GM12878 (cell line): ENCODE measurements around the gene COL8A2. TPM values are rescaled to one million over a fixed set of nuclear protein-coding genes. Genes with fewer than 3 reads are reported as not detected.

Experiments used
- ATAC-seq: fragments of 200-7000 bp; cut with Tn5 transposase; 3 replicates; pipeline ENCODE4 v1.9.1; 2020; ENCODE audit warnings: mild to moderate bottlenecking, moderate library complexity
- BruUV-seq: library from RNA; stranded (reverse); fragments of 400-500 nt; replicated peaks from 2 replicates; lab custom pipeline; 2021; lab: Mats Ljungman, UMichigan
- CTCF ChIA-PET: fragments of 300-600 bp; sonication (Branson Sonifier 250); formaldehyde crosslinking; extraction: SDS; loops from one replicate; lab custom pipeline; 2021; ENCODE audit warnings: inconsistent platforms; lab: Yijun Ruan, JAX
- POLR2A ChIA-PET: fragments of 350-600 bp; formaldehyde crosslinking; extraction: SDS; loops from one replicate; lab custom pipeline; 2021; ENCODE audit warnings: inconsistent platforms; lab: Charles Lee
- RAD21 ChIA-PET: fragments of 300-600 bp; sonication (Branson Sonifier 250); formaldehyde crosslinking; loops from one replicate; lab custom pipeline; 2023; ENCODE audit warnings: antibody characterized with exemption; ENCODE audit not compliant: unreplicated experiment; lab: Charles Lee
- SMC1A ChIA-PET: fragments of 300-600 bp; sonication (Branson Sonifier 250); formaldehyde crosslinking; loops from one replicate; lab custom pipeline; 2023; ENCODE audit not compliant: unreplicated experiment, uncharacterized antibody; lab: Charles Lee
- DNase-seq: peaks from one replicate; pipeline ENCODE4 v3.0.0-alpha.2; 2011; ENCODE audit warnings: low read depth, low spot score
- FAIRE-seq: peaks from 3 replicates; lab custom pipeline; 2011; peaks lifted over from hg19 to GRCh38; lab: Jason Lieb, UNC
- H2AFZ ChIP-seq: 2 replicates; pipeline ENCODE4 v1.6.0; 2011; ENCODE audit warnings: low read depth, low read length, control low read depth; ENCODE audit not compliant: control insufficient read depth
- H3K27ac ChIP-seq: 2 replicates; pipeline ENCODE4 v1.5.1; 2011; ENCODE audit warnings: control low read depth; ENCODE audit not compliant: control insufficient read depth, insufficient read depth
- H3K27me3 ChIP-seq, 2 experiments: replicated peaks in 1 of 2; 2 replicates each; pipeline versions ENCODE4 v1.6.0 to v1.6.1; 2011; ENCODE audit warnings: low read length in 1 of 2; ENCODE audit not compliant: control insufficient read depth in 2 of 2, insufficient read depth in 2 of 2
- H3K36me3 ChIP-seq, 2 experiments: 2 replicates each; pipeline ENCODE4 v1.5.1; 2011; ENCODE audit warnings: low read length in 1 of 2; ENCODE audit not compliant: control insufficient read depth in 2 of 2, insufficient read depth in 2 of 2
- H3K4me1 ChIP-seq: 2 replicates; pipeline ENCODE4 v1.6.1; 2011; ENCODE audit warnings: mild to moderate bottlenecking, low read length, moderate library complexity, mixed read lengths; ENCODE audit not compliant: control insufficient read depth, insufficient read depth
- H3K4me2 ChIP-seq: 2 replicates; pipeline ENCODE4 v1.6.0; 2011; ENCODE audit warnings: control low read depth; ENCODE audit not compliant: control insufficient read depth, insufficient read depth
- H3K4me3 ChIP-seq: fragments of 200-600 bp; sonication (generic); 2 replicates; pipeline ENCODE4 v1.5.1; 2016
- H3K79me2 ChIP-seq: 2 replicates; pipeline ENCODE4 v1.6.0; 2011; ENCODE audit warnings: low read length; ENCODE audit not compliant: control insufficient read depth, insufficient read depth
- H3K9ac ChIP-seq: 2 replicates; pipeline ENCODE4 v1.8.0; 2011; ENCODE audit warnings: low read length, control low read depth, mixed read lengths; ENCODE audit not compliant: control insufficient read depth, insufficient read depth
- H3K9me3 ChIP-seq: replicated peaks from 3 replicates; pipeline ENCODE4 v1.5.1; 2011; ENCODE audit warnings: mild to moderate bottlenecking, low read length; ENCODE audit not compliant: control insufficient read depth, insufficient read depth
- H4K20me1 ChIP-seq: 2 replicates; pipeline ENCODE4 v1.6.0; 2011; ENCODE audit not compliant: control insufficient read depth, insufficient read depth
- BCL11A ChIP-seq: IDR thresholded peaks from 2 replicates; pipeline ENCODE4 v1.6.1; 2011; ENCODE audit warnings: low read depth, low read length
- IKZF1 ChIP-seq: fragments of 450-650 bp; conservative IDR thresholded peaks from 2 replicates; pipeline ENCODE4 v1.6.1; 2017; ENCODE audit warnings: antibody characterized with exemption, mild to moderate bottlenecking
- JUND ChIP-seq: IDR thresholded peaks from 2 replicates; pipeline ENCODE4 v1.6.1; 2012; ENCODE audit warnings: low read depth, mild to moderate bottlenecking, low read length, improper control_type of control experiment, moderate library complexity
- KAT2A ChIP-seq: conservative IDR thresholded peaks from 2 replicates; pipeline ENCODE4 v1.6.1; 2011; ENCODE audit warnings: low read depth, low read length; ENCODE audit not compliant: control insufficient read depth
- NFYA ChIP-seq: IDR thresholded peaks from 2 replicates; pipeline ENCODE4 v1.6.1; 2011; ENCODE audit warnings: low read depth, mild to moderate bottlenecking, low read length, improper control_type of control experiment, borderline replicate concordance
- NR2C2 ChIP-seq: IDR thresholded peaks from 2 replicates; pipeline ENCODE4 v1.6.1; 2011; ENCODE audit warnings: borderline replicate concordance, low read depth; ENCODE audit not compliant: control insufficient read depth, insufficient read length
- PML ChIP-seq: IDR thresholded peaks from 2 replicates; pipeline ENCODE4 v1.6.1; 2012; ENCODE audit warnings: low read length, inconsistent platforms
- POLR2A ChIP-seq: IDR thresholded peaks from 2 replicates; pipeline ENCODE4 v1.6.1; 2011; ENCODE audit warnings: low read depth, mild to moderate bottlenecking, low read length
- POLR2AphosphoS2 ChIP-seq: IDR thresholded peaks from 2 replicates; pipeline ENCODE4 v1.6.1; 2011; ENCODE audit warnings: low read depth, mild to moderate bottlenecking, low read length, improper control_type of control experiment, moderate library complexity
- RAD21 ChIP-seq: IDR thresholded peaks from 2 replicates; pipeline ENCODE4 v1.6.1; 2011; ENCODE audit warnings: mild to moderate bottlenecking, low read depth, low read length, moderate library complexity; ENCODE audit not compliant: insufficient read depth
- RFX5 ChIP-seq: IDR thresholded peaks from 2 replicates; pipeline ENCODE4 v1.6.1; 2011; ENCODE audit warnings: low read depth, low read length, improper control_type of control experiment
- SMARCA5 ChIP-seq: fragments of 450-650 bp; IDR thresholded peaks from 2 replicates; pipeline ENCODE4 v1.6.1; 2017; ENCODE audit warnings: mild to moderate bottlenecking
- ZNF274 ChIP-seq: IDR thresholded peaks from one replicate; pipeline ENCODE4 v1.8.0; 2011; ENCODE audit not compliant: insufficient read length, insufficient read depth
- WGBS: methylation state at CpG from one replicate; pipeline ENCODE4 v1.1.6; 2016; ENCODE audit warnings: low lambda C conversion rate; ENCODE audit not compliant: insufficient replicate concordance, insufficient coverage; ENCODE audit errors: missing lambda C conversion rate; 5-methylcytosine and 5-hydroxymethylcytosine counted together
- in situ Hi-C: fragments of 300-500 bp; cut with MboI; formaldehyde crosslinking; loops from 9 replicates; pipeline ENCODE4 v1.14.3; 2018; ENCODE audit warnings: mixed read lengths
- intact Hi-C: fragments of 100-400 bp; cut with micrococcal nuclease; formaldehyde crosslinking; loops from one replicate; pipeline ENCODE4 v1.14.2; 2022; ENCODE audit not compliant: unreplicated experiment
- polyA plus RNA-seq, 11 experiments: library from polyadenylated mRNA; depleted of rRNA in 4 of 11; unstranded in 6 of 11; stranded (reverse) in 5 of 11; fragments of >200 nt; fragmentation: Nextera tagmentation in 4 of 11; fragmentation: Illumina TruSeq in 1 of 11; extraction: Ambion mirVana in 4 of 11; extraction: Trizol in 1 of 11; gene quantifications; 1 replicate in 1 of 11; 2 replicates in 10 of 11; pipeline versions ENCODE4 v1.2.1 to v1.2.3, GENCODE V29; 2011 to 2016; ENCODE audit warnings: inconsistent platforms in 2 of 11, missing spikeins in 2 of 11, low read depth in 1 of 11
- total RNA-seq, 4 experiments: library from RNA; depleted of rRNA in 3 of 4; stranded (reverse); fragments of >200 nt in 3 of 4; fragmentation: Illumina TruSeq in 1 of 4; extraction: Trizol in 1 of 4; gene quantifications; 2 replicates each; pipeline versions ENCODE4 v1.2.1 to v1.2.3, GENCODE V29; 2013 to 2021
- TF ChIP-seq, protein P1 (sequence below): fragments of 450-650 bp; IDR thresholded peaks from 2 replicates; pipeline ENCODE4 v1.6.1; 2018; ENCODE audit warnings: mild to moderate bottlenecking, low read depth, moderate library complexity; ENCODE audit not compliant: partially characterized antibody
- TF ChIP-seq, protein P2 (sequence below): IDR thresholded peaks from 2 replicates; pipeline ENCODE4 v1.6.1; 2011; ENCODE audit warnings: mild to moderate bottlenecking, low read depth, low read length, moderate library complexity; ENCODE audit not compliant: insufficient replicate concordance

The COL8A2 gene
- total and polyA plus RNA-seq, 10 of the 15 experiments (the other 5 are each of a cell fraction or from before 2014, with no cell fraction given): 0.01 TPM; not detected in 9

DNA sequence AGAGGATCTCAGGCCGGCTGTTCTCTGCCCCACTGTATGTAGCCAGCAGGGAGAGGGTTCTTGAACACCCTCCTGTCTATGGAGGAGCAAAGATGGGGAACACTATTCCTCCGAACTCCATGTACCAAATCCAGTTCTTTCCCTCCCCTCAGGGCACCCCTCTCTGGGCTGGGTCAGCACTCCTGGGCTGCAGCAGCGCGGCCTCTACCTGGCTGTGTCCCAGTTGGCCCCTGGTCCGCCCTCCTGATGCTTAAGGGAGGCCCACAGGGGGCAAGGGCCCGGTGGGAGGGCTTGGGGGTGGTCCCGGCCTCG is 36.8 kb downstream of the COL8A2 start:
- H3K79me2 ChIP-seq: peaks cover 20% of the 10 kb centered on the region
- peak overlapping the region; percentile 88 for H2AFZ ChIP-seq
- no peaks in the 10 kb centered on the region; a peak in 1 of 4 replicates for H3K27me3 ChIP-seq
- in situ Hi-C loops: no loop called here
- ChIA-PET CTCF (no interaction called here), RAD21 (no interaction called here), POLR2A (interaction anchor here (1.1 kb wide), 1 partner anchor 136 kb away, joined by 3 read pairs; the partner anchor contains the start of gene THRAP3), SMC1A (no interaction called here)
- peaks cover 9 to 15% of the 10 kb centered on the region in 2 experiments for H3K36me3 ChIP-seq
- DNase-seq (no peak), FAIRE-seq (no peak), ATAC-seq (peak; percentile 39)
- peak overlapping the region; percentile 70 for H3K4me3 ChIP-seq
- intact Hi-C loops: loop anchor here (2.0 to 10.0 kb wide), 3 partner anchors 157 to 231 kb away; partner anchors contain the start of genes AGO1 and AGO3
- BruUV-seq: no TSS peak
- TF ChIP-seq RAD21 (no peak), NR2C2 (no peak), POLR2A (no peak), JUND (no peak), PML (no peak), SMARCA5 (no peak), NFYA (no peak), BCL11A (no peak), POLR2AphosphoS2 (no peak), RFX5 (no peak), ZNF274 (no peak), KAT2A (no peak), IKZF1 (no peak)
- TF ChIP-seq, protein P1, sequence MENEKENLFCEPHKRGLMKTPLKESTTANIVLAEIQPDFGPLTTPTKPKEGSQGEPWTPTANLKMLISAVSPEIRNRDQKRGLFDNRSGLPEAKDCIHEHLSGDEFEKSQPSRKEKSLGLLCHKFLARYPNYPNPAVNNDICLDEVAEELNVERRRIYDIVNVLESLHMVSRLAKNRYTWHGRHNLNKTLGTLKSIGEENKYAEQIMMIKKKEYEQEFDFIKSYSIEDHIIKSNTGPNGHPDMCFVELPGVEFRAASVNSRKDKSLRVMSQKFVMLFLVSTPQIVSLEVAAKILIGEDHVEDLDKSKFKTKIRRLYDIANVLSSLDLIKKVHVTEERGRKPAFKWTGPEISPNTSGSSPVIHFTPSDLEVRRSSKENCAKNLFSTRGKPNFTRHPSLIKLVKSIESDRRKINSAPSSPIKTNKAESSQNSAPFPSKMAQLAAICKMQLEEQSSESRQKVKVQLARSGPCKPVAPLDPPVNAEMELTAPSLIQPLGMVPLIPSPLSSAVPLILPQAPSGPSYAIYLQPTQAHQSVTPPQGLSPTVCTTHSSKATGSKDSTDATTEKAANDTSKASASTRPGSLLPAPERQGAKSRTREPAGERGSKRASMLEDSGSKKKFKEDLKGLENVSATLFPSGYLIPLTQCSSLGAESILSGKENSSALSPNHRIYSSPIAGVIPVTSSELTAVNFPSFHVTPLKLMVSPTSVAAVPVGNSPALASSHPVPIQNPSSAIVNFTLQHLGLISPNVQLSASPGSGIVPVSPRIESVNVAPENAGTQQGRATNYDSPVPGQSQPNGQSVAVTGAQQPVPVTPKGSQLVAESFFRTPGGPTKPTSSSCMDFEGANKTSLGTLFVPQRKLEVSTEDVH: no peak
- TF ChIP-seq, protein P2, sequence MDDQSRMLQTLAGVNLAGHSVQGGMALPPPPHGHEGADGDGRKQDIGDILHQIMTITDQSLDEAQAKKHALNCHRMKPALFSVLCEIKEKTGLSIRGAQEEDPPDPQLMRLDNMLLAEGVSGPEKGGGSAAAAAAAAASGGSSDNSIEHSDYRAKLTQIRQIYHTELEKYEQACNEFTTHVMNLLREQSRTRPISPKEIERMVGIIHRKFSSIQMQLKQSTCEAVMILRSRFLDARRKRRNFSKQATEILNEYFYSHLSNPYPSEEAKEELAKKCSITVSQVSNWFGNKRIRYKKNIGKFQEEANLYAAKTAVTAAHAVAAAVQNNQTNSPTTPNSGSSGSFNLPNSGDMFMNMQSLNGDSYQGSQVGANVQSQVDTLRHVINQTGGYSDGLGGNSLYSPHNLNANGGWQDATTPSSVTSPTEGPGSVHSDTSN: no peak
- peak overlapping the region; percentile 57; the same call in 1 of the 2 replicates for H3K9ac ChIP-seq
- H3K27ac ChIP-seq: peak overlapping the region; percentile 38
- peak overlapping the region; percentile 78 for H3K4me2 ChIP-seq
- no peaks in the 10 kb centered on the region; the same call in 1 of the 2 replicates for H3K4me1 ChIP-seq
- 23% methylated on average over 8 of the region's 8 CpGs for WGBS
- H4K20me1 ChIP-seq: no peaks in the 10 kb centered on the region
- H3K9me3 ChIP-seq: no peaks in the 10 kb centered on the region
